Stimulated activated CD4-positive, alpha-beta T cell treated with anti-CD3 and anti-CD28 coated beads, Interleukin-12 subunit alpha, Interleukin-12 subunit beta, amount 100 ng/mL, for 48 hours (primary cell): ENCODE data around the gene BUD13.
A peak's percentile ranks its signal among the peaks of the same experiment; 100 is the strongest.

Experiments
- DNase-seq, 3 donors: peaks; one replicate each; pipeline ENCODE4 v3.0.0-alpha.2; 2020; ENCODE audit warnings: low read depth in 2 of 3, low spot score in 1 of 3

BUD13 gene

GRCh38 chr11:116792869-116793771 is 20.3 kb upstream of the BUD13 start:
- DNase-seq = no peak

GRCh38 chr11:116792144-116792868 is 19.5 kb upstream of the BUD13 start:
- no peak for DNase-seq

GRCh38 chr11:116791813-116792143 is 19.0 kb upstream of the BUD13 start, which contains the start of gene APOA5:
Gene APOA5, minus strand, starts transcription at chr11:116791879. Its CDS starts 19 bp downstream, at chr11:116791860.
- no peak for DNase-seq

GRCh38 chr11:116791002-116791812 is 18.4 kb upstream of the BUD13 start:
- peak; percentile 60 to 77 (median 72) for DNase-seq

GRCh38 chr11:116790167-116791001 is 17.6 kb upstream of the BUD13 start:
- no peak for DNase-seq

GRCh38 chr11:116788975-116789374 is 16.2 kb upstream of the BUD13 start:
- DNase-seq = no peak

GRCh38 chr11:116788534-116788933 is 15.7 kb upstream of the BUD13 start:
- DNase-seq = no peak

GRCh38 chr11:116787786-116788486 is 15.1 kb upstream of the BUD13 start, which contains the start of gene ZPR1:
Gene ZPR1, minus strand, starts transcription at chr11:116788023. Its CDS starts 33 bp downstream, at chr11:116787990.
- peak; percentile 65 to 80 (median 76) for DNase-seq

- DNase-seq = no peak
Measured at GRCh38 chr11:116787436-116787785, 14.6 kb upstream of the BUD13 start.

GRCh38 chr11:116786966-116787365 is 14.2 kb upstream of the BUD13 start:
- no peak for DNase-seq

- no peak for DNase-seq
Measured at GRCh38 chr11:116786326-116786725, 13.5 kb upstream of the BUD13 start.

- DNase-seq = no peak
Measured at GRCh38 chr11:116782728-116783127, 9.9 kb upstream of the BUD13 start.

- DNase-seq = no peak
Measured at GRCh38 chr11:116778556-116778955, 5.8 kb upstream of the BUD13 start.

GRCh38 chr11:116777056-116777455 is 4.3 kb upstream of the BUD13 start:
- no peak for DNase-seq

GRCh38 chr11:116776522-116776984 is 3.8 kb upstream of the BUD13 start:
- no peak for DNase-seq

GRCh38 chr11:116775975-116776374 is 3.2 kb upstream of the BUD13 start:
- DNase-seq = no peak

- no peak for DNase-seq
Measured at GRCh38 chr11:116774661-116775060, 1.9 kb upstream of the BUD13 start.

GRCh38 chr11:116773203-116774097 is 663 bp upstream of the BUD13 start:
- no peak for DNase-seq

GRCh38 chr11:116771935-116772334 is 852 bp downstream of the BUD13 start:
- DNase-seq = no peak
